ENCODE results near the gene RBBP6. TPM values are rescaled to one million over a fixed set of nuclear protein-coding genes. Genes with fewer than 3 reads are reported as not detected.

RBBP6 gene
- polyA plus RNA-seq, 1 of the 3 experiments (the other 2 are of a cell fraction) = 15.1 TPM

DNA sequence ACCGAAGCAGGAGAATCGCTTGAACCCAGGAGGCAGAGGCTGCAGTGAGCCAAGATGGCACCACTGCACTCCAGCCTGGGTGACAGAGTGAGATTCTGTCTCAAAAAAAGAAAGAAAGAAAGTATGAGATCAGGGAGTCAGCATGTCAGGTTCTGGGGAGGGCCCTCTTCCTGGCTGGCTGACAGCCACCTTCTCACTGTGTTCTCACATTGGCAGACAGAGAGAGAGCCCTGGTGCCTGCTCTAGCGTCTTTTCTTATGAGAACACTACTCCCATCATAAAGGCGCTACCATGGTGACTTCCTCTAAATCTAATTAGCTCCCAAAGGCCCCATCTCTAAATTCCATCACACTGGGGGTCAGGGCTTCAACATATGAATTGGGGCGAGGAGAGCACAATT, 27.6 kb upstream of the RBBP6 start (continued):
- TF ChIP-seq, protein P1, sequence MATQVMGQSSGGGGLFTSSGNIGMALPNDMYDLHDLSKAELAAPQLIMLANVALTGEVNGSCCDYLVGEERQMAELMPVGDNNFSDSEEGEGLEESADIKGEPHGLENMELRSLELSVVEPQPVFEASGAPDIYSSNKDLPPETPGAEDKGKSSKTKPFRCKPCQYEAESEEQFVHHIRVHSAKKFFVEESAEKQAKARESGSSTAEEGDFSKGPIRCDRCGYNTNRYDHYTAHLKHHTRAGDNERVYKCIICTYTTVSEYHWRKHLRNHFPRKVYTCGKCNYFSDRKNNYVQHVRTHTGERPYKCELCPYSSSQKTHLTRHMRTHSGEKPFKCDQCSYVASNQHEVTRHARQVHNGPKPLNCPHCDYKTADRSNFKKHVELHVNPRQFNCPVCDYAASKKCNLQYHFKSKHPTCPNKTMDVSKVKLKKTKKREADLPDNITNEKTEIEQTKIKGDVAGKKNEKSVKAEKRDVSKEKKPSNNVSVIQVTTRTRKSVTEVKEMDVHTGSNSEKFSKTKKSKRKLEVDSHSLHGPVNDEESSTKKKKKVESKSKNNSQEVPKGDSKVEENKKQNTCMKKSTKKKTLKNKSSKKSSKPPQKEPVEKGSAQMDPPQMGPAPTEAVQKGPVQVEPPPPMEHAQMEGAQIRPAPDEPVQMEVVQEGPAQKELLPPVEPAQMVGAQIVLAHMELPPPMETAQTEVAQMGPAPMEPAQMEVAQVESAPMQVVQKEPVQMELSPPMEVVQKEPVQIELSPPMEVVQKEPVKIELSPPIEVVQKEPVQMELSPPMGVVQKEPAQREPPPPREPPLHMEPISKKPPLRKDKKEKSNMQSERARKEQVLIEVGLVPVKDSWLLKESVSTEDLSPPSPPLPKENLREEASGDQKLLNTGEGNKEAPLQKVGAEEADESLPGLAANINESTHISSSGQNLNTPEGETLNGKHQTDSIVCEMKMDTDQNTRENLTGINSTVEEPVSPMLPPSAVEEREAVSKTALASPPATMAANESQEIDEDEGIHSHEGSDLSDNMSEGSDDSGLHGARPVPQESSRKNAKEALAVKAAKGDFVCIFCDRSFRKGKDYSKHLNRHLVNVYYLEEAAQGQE (IDR thresholded peaks at IDR 0.05; ENCODE audit: low read depth, low read length) = no peak
- no peak for TF ChIP-seq SMC3 (IDR thresholded peaks at IDR 0.05; ENCODE audit: low read depth, low read length)
- TF ChIP-seq TCF12 (IDR thresholded peaks at IDR 0.05) = no peak
- TF ChIP-seq RCOR1 (IDR thresholded peaks at IDR 0.05; ENCODE audit: low read length) = no peak
- TF ChIP-seq NRF1 (IDR thresholded peaks at IDR 0.05; ENCODE audit: low read depth, low read length) = no peak

DNA sequence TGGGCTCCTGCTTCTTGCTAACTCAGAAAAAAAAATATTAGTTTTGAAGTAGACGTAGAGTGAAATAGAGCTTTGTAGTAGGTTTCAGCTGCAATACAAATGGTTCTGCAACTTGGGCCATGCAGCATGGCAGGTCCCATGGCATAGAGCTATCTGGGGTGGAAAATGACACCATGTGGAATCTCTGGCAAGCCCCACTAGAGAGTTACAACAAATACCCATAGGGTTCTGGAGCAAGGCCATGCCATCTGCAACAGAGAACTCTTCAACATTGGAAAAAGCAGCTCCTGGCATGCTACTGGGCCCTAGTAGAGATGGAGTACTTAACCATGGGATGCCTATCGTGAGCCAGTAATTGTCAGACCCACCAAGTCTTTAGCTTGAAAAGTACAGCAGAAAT, 25.3 kb upstream of the RBBP6 start:
- peaks cover under 1% of the 10 kb centered on the region for H3F3A ChIP-seq (replicated peaks; ENCODE audit: insufficient read depth)
- no peak overlapping the region for H3K27ac ChIP-seq (ENCODE audit: low read depth in 2 of 2, low read length in 1 of 2)
- CTCF ChIA-PET = interaction anchor here (0.6 to 5.7 kb wide), 7 partner anchors 9 to 472 kb away, joined by 3 to 46 read pairs (median 4); no protein-coding TSS in a partner anchor
- H3K79me2 ChIP-seq (ENCODE audit: insufficient read depth) = no peaks in the 10 kb centered on the region
- WGBS (ENCODE audit: low lambda C conversion rate) = 89% methylated on average over 2 of the region's 2 CpGs
- no peaks in the 10 kb centered on the region; a peak in 1 of 4 replicates for H3K4me1 ChIP-seq (ENCODE audit: control insufficient read depth in 1 of 2, insufficient read depth in 2 of 2, low read depth in 1 of 2, low read length in 1 of 2)
- POLR2A ChIA-PET = no interaction called here
- H3K9ac ChIP-seq = no peak overlapping the region
- H3K4me2 ChIP-seq = no peak overlapping the region
- DNase-seq = no peak
- H3K9me2 ChIP-seq = no peaks in the 10 kb centered on the region
- no peaks in the 10 kb centered on the region for H3K9me3 ChIP-seq
- no peaks in the 10 kb centered on the region for H3K27me3 ChIP-seq (ENCODE audit: insufficient read depth)
- H3K36me3 ChIP-seq (replicated peaks in 1 of 2; ENCODE audit: control insufficient read depth in 1 of 2, insufficient read depth in 2 of 2, low read length in 1 of 2) = no peaks in the 10 kb centered on the region
- H4K20me1 ChIP-seq (ENCODE audit: insufficient read depth) = no peaks in the 10 kb centered on the region
- no peak overlapping the region for H2AFZ ChIP-seq (ENCODE audit: low read depth)
- H3K4me3 ChIP-seq (ENCODE audit: low read depth in 2 of 2, low read length in 1 of 2) = no peak overlapping the region
- TF ChIP-seq RXRA (IDR thresholded peaks at IDR 0.05; ENCODE audit: borderline replicate concordance, low read depth) = no peak
- TF ChIP-seq TEAD4 (IDR thresholded peaks at IDR 0.05; ENCODE audit: borderline replicate concordance, insufficient read depth) = no peak
- TF ChIP-seq SMC3 (IDR thresholded peaks at IDR 0.05; ENCODE audit: low read depth, low read length) = no peak
- TF ChIP-seq FOSL2 (IDR thresholded peaks at IDR 0.05; ENCODE audit: borderline replicate concordance, low read depth) = no peak
- no peak for TF ChIP-seq NRF1 (IDR thresholded peaks at IDR 0.05; ENCODE audit: low read depth, low read length)
- TF ChIP-seq, protein P2, sequence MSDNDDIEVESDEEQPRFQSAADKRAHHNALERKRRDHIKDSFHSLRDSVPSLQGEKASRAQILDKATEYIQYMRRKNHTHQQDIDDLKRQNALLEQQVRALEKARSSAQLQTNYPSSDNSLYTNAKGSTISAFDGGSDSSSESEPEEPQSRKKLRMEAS (IDR thresholded peaks at IDR 0.05; ENCODE audit: low read depth) = no peak
- TF ChIP-seq, protein P3, sequence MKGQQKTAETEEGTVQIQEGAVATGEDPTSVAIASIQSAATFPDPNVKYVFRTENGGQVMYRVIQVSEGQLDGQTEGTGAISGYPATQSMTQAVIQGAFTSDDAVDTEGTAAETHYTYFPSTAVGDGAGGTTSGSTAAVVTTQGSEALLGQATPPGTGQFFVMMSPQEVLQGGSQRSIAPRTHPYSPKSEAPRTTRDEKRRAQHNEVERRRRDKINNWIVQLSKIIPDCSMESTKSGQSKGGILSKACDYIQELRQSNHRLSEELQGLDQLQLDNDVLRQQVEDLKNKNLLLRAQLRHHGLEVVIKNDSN (IDR thresholded peaks at IDR 0.05; ENCODE audit: borderline replicate concordance, low read depth) = no peak
- TF ChIP-seq SIN3A (IDR thresholded peaks at IDR 0.05; ENCODE audit: borderline replicate concordance, low read depth, low read length) = no peak
- TF ChIP-seq YY1 (IDR thresholded peaks at IDR 0.05; ENCODE audit: low read depth) = no peak
- no peak for TF ChIP-seq JUND (IDR thresholded peaks at IDR 0.05)
- TF ChIP-seq MEF2A (IDR thresholded peaks at IDR 0.05; ENCODE audit: borderline replicate concordance, low read depth) = no peak
- no peak for TF ChIP-seq CHD2 (IDR thresholded peaks at IDR 0.05; ENCODE audit: low read length, partially characterized antibody)
- TF ChIP-seq EZH2phosphoT487 (IDR thresholded peaks at IDR 0.05; ENCODE audit: borderline replicate concordance, low read depth) = no peak
- no peak for TF ChIP-seq RFX5 (IDR thresholded peaks at IDR 0.05; ENCODE audit: low read length)
- TF ChIP-seq POLR2AphosphoS5 (IDR thresholded peaks at IDR 0.05; ENCODE audit: low read depth, low read length) = no peak
- TF ChIP-seq, protein P4, sequence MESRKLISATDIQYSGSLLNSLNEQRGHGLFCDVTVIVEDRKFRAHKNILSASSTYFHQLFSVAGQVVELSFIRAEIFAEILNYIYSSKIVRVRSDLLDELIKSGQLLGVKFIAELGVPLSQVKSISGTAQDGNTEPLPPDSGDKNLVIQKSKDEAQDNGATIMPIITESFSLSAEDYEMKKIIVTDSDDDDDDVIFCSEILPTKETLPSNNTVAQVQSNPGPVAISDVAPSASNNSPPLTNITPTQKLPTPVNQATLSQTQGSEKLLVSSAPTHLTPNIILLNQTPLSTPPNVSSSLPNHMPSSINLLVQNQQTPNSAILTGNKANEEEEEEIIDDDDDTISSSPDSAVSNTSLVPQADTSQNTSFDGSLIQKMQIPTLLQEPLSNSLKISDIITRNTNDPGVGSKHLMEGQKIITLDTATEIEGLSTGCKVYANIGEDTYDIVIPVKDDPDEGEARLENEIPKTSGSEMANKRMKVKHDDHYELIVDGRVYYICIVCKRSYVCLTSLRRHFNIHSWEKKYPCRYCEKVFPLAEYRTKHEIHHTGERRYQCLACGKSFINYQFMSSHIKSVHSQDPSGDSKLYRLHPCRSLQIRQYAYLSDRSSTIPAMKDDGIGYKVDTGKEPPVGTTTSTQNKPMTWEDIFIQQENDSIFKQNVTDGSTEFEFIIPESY (IDR thresholded peaks at IDR 0.05; ENCODE audit: borderline replicate concordance, low read depth) = no peak
- no peak for TF ChIP-seq FOXM1 (IDR thresholded peaks at IDR 0.05; ENCODE audit: low read depth)
- TF ChIP-seq RCOR1 (IDR thresholded peaks at IDR 0.05; ENCODE audit: low read length) = no peak
- TF ChIP-seq RAD21 (IDR thresholded peaks at IDR 0.05; ENCODE audit: low read length) = no peak
